Uterus (tissue), 2 donors: ENCODE measurements around the gene DHX34.

ENCODE experiments used
- CTCF ChIP-seq, 4 experiments: fragments of 200-600 bp in 2 of 4; fragments of 450-650 bp in 2 of 4; sonication (generic) in 2 of 4; IDR thresholded peaks; one replicate each; pipeline ENCODE4 v1.5.1; 2016 to 2019; ENCODE audit warnings: antibody characterized with exemption in 4 of 4, mild to moderate bottlenecking in 2 of 4, moderate library complexity in 1 of 4
- POLR2A ChIP-seq, 2 donors: fragments of 450-650 bp; IDR thresholded peaks; one replicate each; pipeline ENCODE4 v1.6.1; 2016; ENCODE audit warnings: antibody characterized with exemption in 2 of 2, mild to moderate bottlenecking in 1 of 2, moderate library complexity in 1 of 2

GRCh38 chr19:47312366-47313006 lies 36.6 kb upstream of the DHX34 start:
- no peak for TF ChIP-seq CTCF (IDR thresholded peaks at IDR 0.05)
- no peak for TF ChIP-seq POLR2A (IDR thresholded peaks at IDR 0.05)
